ENCODE measurements around the gene SDF4. TPM values are rescaled to one million over a fixed set of nuclear protein-coding genes. Genes with fewer than 3 reads are reported as not detected.

The SDF4 gene
- total and polyA plus RNA-seq, 2 of the 4 experiments (the other 2 are of a cell fraction): 57.0 to 250 TPM

GRCh38 chr1:1175221-1176062 is 56.4 kb downstream of the SDF4 start:
- intact Hi-C loops (cut with micrococcal nuclease): no loop called here
- Histone ChIP-seq H2AFZ (replicated peaks; ENCODE audit: low read length, poor library complexity) (no peak overlapping the region), H3K27me3 (ENCODE audit: control insufficient read depth, insufficient read depth, low read length) (peaks cover 63% of the 10 kb centered on the region), H3K27ac (ENCODE audit: insufficient read depth, low read length) (no peak overlapping the region), H2BK5ac (ENCODE audit: low read depth, low read length, poor library complexity, severe bottlenecking) (no peak overlapping the region), H2AK9ac (replicated peaks; ENCODE audit: low read depth, low read length, poor library complexity) (no peak overlapping the region), H2BK15ac (ENCODE audit: low read depth, low read length) (no peak overlapping the region), H3K4me1 (ENCODE audit: control insufficient read depth, insufficient read depth, low read length) (no peaks in the 10 kb centered on the region), H3K4me2 (ENCODE audit: low read depth, low read length) (no peak overlapping the region), H2BK120ac (ENCODE audit: low read depth, low read length) (no peak overlapping the region), H3K14ac (replicated peaks; ENCODE audit: low read depth, low read length) (no peak overlapping the region), H2AK5ac (ENCODE audit: low read depth, low read length) (no peak overlapping the region), H4K8ac (ENCODE audit: low read depth in 2 of 2, low read length in 2 of 2) (no peak overlapping the region), H3K9me1 (ENCODE audit: insufficient read depth, low read length) (no peaks in the 10 kb centered on the region), H3K23ac (ENCODE audit: low read depth, low read length) (no peak overlapping the region), H4K5ac (ENCODE audit: low read depth, low read length) (no peak overlapping the region), H3K36me3 (ENCODE audit: control insufficient read depth, insufficient read depth, low read length) (no peaks in the 10 kb centered on the region), H3K9me3 (ENCODE audit: control insufficient read depth, insufficient read depth, low read length) (peaks cover 6% of the 10 kb centered on the region), H3K56ac (ENCODE audit: extremely low read depth, insufficient read depth, low read length) (no peak overlapping the region), H3K9ac (ENCODE audit: low read depth, low read length) (no peak overlapping the region), H2BK20ac (ENCODE audit: low read depth, low read length) (no peak overlapping the region), H3K4me3 (ENCODE audit: insufficient read depth, low read depth, low read length) (no peak overlapping the region), H3K4ac (ENCODE audit: low read depth, low read length) (no peak overlapping the region), H3K18ac (ENCODE audit: low read depth, low read length) (no peak overlapping the region), H4K20me1 (ENCODE audit: insufficient read depth, low read length) (no peaks in the 10 kb centered on the region; the same call in 1 of the 2 replicates), H4K91ac (ENCODE audit: insufficient read depth, low read depth, low read length) (no peak overlapping the region), H3K79me1 (ENCODE audit: low read depth in 1 of 2, low read length in 2 of 2) (no peaks in the 10 kb centered on the region)
- TF ChIP-seq SMC3 (IDR thresholded peaks at IDR 0.05; ENCODE audit: low read depth, low read length) (no peak), RCOR1 (IDR thresholded peaks at IDR 0.05; ENCODE audit: insufficient replicate concordance, low read length) (no peak), BHLHE40 (IDR thresholded peaks at IDR 0.05; ENCODE audit: low read depth, low read length) (no peak), CEBPB (IDR thresholded peaks at IDR 0.05; ENCODE audit: low read depth, low read length) (no peak), CHD1 (IDR thresholded peaks at IDR 0.05; ENCODE audit: low read depth, low read length) (no peak), MAFK (IDR thresholded peaks at IDR 0.05; ENCODE audit: low read depth, low read length) (no peak), RFX5 (IDR thresholded peaks at IDR 0.05; ENCODE audit: low read depth, low read length) (no peak), MXI1 (IDR thresholded peaks at IDR 0.05; ENCODE audit: borderline replicate concordance, low read depth, low read length) (no peak), USF2 (IDR thresholded peaks at IDR 0.05; ENCODE audit: low read depth, low read length) (no peak), FOS (IDR thresholded peaks at IDR 0.05; ENCODE audit: low read depth, low read length) (no peak), RAD21 (IDR thresholded peaks at IDR 0.05; ENCODE audit: low read length) (no peak)
- TF ChIP-seq, protein P1, sequence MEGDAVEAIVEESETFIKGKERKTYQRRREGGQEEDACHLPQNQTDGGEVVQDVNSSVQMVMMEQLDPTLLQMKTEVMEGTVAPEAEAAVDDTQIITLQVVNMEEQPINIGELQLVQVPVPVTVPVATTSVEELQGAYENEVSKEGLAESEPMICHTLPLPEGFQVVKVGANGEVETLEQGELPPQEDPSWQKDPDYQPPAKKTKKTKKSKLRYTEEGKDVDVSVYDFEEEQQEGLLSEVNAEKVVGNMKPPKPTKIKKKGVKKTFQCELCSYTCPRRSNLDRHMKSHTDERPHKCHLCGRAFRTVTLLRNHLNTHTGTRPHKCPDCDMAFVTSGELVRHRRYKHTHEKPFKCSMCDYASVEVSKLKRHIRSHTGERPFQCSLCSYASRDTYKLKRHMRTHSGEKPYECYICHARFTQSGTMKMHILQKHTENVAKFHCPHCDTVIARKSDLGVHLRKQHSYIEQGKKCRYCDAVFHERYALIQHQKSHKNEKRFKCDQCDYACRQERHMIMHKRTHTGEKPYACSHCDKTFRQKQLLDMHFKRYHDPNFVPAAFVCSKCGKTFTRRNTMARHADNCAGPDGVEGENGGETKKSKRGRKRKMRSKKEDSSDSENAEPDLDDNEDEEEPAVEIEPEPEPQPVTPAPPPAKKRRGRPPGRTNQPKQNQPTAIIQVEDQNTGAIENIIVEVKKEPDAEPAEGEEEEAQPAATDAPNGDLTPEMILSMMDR (conservative IDR thresholded peaks at IDR 0.05; ENCODE audit: low read depth, low read length): no peak
- ATAC-seq (ENCODE audit: low read depth) (no peak), DNase-seq (no peak)
- no TSS peak for BruUV-seq (replicated peaks)
- ChIA-PET POLR2A (ENCODE audit: unreplicated experiment) (no interaction called here), CTCF (no interaction called here)
- WGBS, 2 experiments (ENCODE audit: extremely low coverage in 2 of 2, insufficient read length in 1 of 2): 80% methylated on average over 14 of the region's 29 CpGs; no CpG with 5 or more reads in 1 of the 2 experiments
- in situ Hi-C loops (cut with MboI; ENCODE audit: low sequenced_read_pairs): no loop called here
- dilution Hi-C loops (cut with HindIII; ENCODE audit: low sequenced_read_pairs, unreplicated experiment): no loop called here

Data from IMR-90 (cell line).